Osteoblast (primary cell): ENCODE results near the gene LRWD1. TPM values are rescaled to one million over a fixed set of nuclear protein-coding genes. Genes with fewer than 3 reads are reported as not detected.
"Not testable (repeated sequence)": the region's sequence is repeated elsewhere in the genome, so short reads cannot be mapped to it uniquely, and the experiment has no call there.

Experiments
- DNase-seq: peaks from one replicate; pipeline ENCODE4 v3.0.0; 2011; ENCODE audit warnings: low spot score, mixed read lengths; ENCODE audit not compliant: insufficient read length; ENCODE audit errors: missing footprints
- H2AFZ ChIP-seq: 2 replicates; pipeline ENCODE4 v1.6.0; 2011; ENCODE audit warnings: mild to moderate bottlenecking, low read length
- H3K27ac ChIP-seq: 2 replicates; pipeline ENCODE4 v1.5.1; 2011; ENCODE audit warnings: mild to moderate bottlenecking, low read depth, low read length, moderate library complexity
- H3K27me3 ChIP-seq: 2 replicates; pipeline ENCODE4 v1.6.0; 2012; ENCODE audit warnings: mild to moderate bottlenecking, control low read depth, inconsistent platforms, low read length, moderate library complexity; ENCODE audit not compliant: insufficient read depth
- H3K36me3 ChIP-seq: 2 replicates; pipeline ENCODE4 v1.5.1; 2011; ENCODE audit warnings: mild to moderate bottlenecking, low read length, control low read depth, moderate library complexity; ENCODE audit not compliant: insufficient read depth
- H3K4me1 ChIP-seq: 2 replicates; pipeline ENCODE4 v1.5.1; 2011; ENCODE audit warnings: mild to moderate bottlenecking, low read length, control low read depth, moderate library complexity; ENCODE audit not compliant: insufficient read depth
- H3K4me2 ChIP-seq: 2 replicates; pipeline ENCODE4 v1.6.0; 2011; ENCODE audit warnings: mild to moderate bottlenecking, low read length; ENCODE audit not compliant: insufficient read depth
- H3K4me3 ChIP-seq: fragments of 200-600 bp; sonication (generic); 3 replicates; pipeline ENCODE4 v1.5.1; 2012; ENCODE audit warnings: mild to moderate bottlenecking, low read length, inconsistent platforms; ENCODE audit not compliant: insufficient read depth
- H3K79me2 ChIP-seq: 2 replicates; pipeline ENCODE4 v1.6.0; 2012; ENCODE audit warnings: mild to moderate bottlenecking, low read length, control low read depth, inconsistent platforms; ENCODE audit not compliant: insufficient read depth
- H3K9me3 ChIP-seq: 2 replicates; pipeline ENCODE4 v1.5.1; 2011; ENCODE audit warnings: low read depth, low read length, control low read depth
- H4K20me1 ChIP-seq: 2 replicates; pipeline ENCODE4 v1.6.0; 2012; ENCODE audit warnings: mild to moderate bottlenecking, low read length, control low read depth; ENCODE audit not compliant: insufficient read depth
- CTCF ChIP-seq: IDR thresholded peaks from 2 replicates; pipeline ENCODE4 v1.5.1; 2011; ENCODE audit warnings: mild to moderate bottlenecking, low read depth, low read length, moderate library complexity; ENCODE audit errors: extremely low read depth
- total RNA-seq: library from RNA; depleted of rRNA; stranded (reverse); fragments of >200 nt; gene quantifications from 2 replicates; pipeline ENCODE4 v1.2.3, GENCODE V29; 2012

Gene LRWD1
- total RNA-seq, 1 donor, result 24.2 TPM

- H3K9me3 ChIP-seq, H3K79me2 ChIP-seq, H3K36me3 ChIP-seq, DNase-seq, H3K27ac ChIP-seq, H3K27me3 ChIP-seq, H4K20me1 ChIP-seq, H2AFZ ChIP-seq, H3K4me2 ChIP-seq, H3K4me1 ChIP-seq: not testable (repeated sequence)
- H3K4me3 ChIP-seq, result peak within 1 kb of the TSS; percentile 63
- peak; percentile 19 for TF ChIP-seq CTCF
These were observed 13.8 kb downstream of the LRWD1 start, which contains the start of gene POLR2J for GRCh38 chr7:102478314-102479208. POLR2J (minus strand) TSS chr7:102478922; CDS start chr7:102478860, 62 bp downstream.

- H3K4me2 ChIP-seq, H2AFZ ChIP-seq, H3K4me1 ChIP-seq, H3K4me3 ChIP-seq, H3K79me2 ChIP-seq, H3K27me3 ChIP-seq, H3K27ac ChIP-seq, DNase-seq, H4K20me1 ChIP-seq, H3K9me3 ChIP-seq, H3K36me3 ChIP-seq: not testable (repeated sequence)
These were observed 14.4 kb downstream of the LRWD1 start for GRCh38 chr7:102479209-102479584.

GRCh38 chr7:102479982-102480637 is 15.3 kb downstream of the LRWD1 start:
- H3K9me3 ChIP-seq, H2AFZ ChIP-seq, H3K4me2 ChIP-seq, H3K79me2 ChIP-seq, H3K27ac ChIP-seq, H3K36me3 ChIP-seq, H3K4me3 ChIP-seq, H4K20me1 ChIP-seq, H3K27me3 ChIP-seq, DNase-seq, H3K4me1 ChIP-seq: not testable (repeated sequence)
- TF ChIP-seq CTCF, result peak; percentile 27

GRCh38 chr7:102481962-102482361 is 17.2 kb downstream of the LRWD1 start:
- H3K4me2 ChIP-seq, H3K36me3 ChIP-seq, H3K79me2 ChIP-seq, H3K9me3 ChIP-seq, H3K27ac ChIP-seq, H2AFZ ChIP-seq, H3K27me3 ChIP-seq, DNase-seq, H4K20me1 ChIP-seq, H3K4me3 ChIP-seq, H3K4me1 ChIP-seq: not testable (repeated sequence)

GRCh38 chr7:102484317-102484716 is 19.5 kb downstream of the LRWD1 start:
- H3K4me1 ChIP-seq, result not testable (repeated sequence)

GRCh38 chr7:102490529-102491075 is 25.8 kb downstream of the LRWD1 start:
- H3K4me1 ChIP-seq, H4K20me1 ChIP-seq, H3K4me2 ChIP-seq, H3K4me3 ChIP-seq, H3K9me3 ChIP-seq, H3K36me3 ChIP-seq, H3K79me2 ChIP-seq, H3K27me3 ChIP-seq, H3K27ac ChIP-seq, DNase-seq, H2AFZ ChIP-seq: not testable (repeated sequence)

More at GRCh38 chr7:102484317-102484716, 19.5 kb downstream of the LRWD1 start:
- H2AFZ ChIP-seq, H3K79me2 ChIP-seq, H3K27ac ChIP-seq, H3K36me3 ChIP-seq, H3K4me3 ChIP-seq, H3K9me3 ChIP-seq, H3K27me3 ChIP-seq, H4K20me1 ChIP-seq, DNase-seq, H3K4me2 ChIP-seq: not testable (repeated sequence)

- DNase-seq, H2AFZ ChIP-seq, H3K9me3 ChIP-seq, H3K36me3 ChIP-seq, H3K27me3 ChIP-seq, H3K4me2 ChIP-seq, H4K20me1 ChIP-seq, H3K4me3 ChIP-seq, H3K4me1 ChIP-seq, H3K79me2 ChIP-seq, H3K27ac ChIP-seq: not testable (repeated sequence)
These were observed 28.6 kb downstream of the LRWD1 start for GRCh38 chr7:102493220-102493935.
